GM18951 (cell line): ENCODE results near the gene PDE7B.

Experiments
- POLR2A ChIP-seq: IDR thresholded peaks from 4 replicates; pipeline ENCODE4 v1.6.1; 2011; ENCODE audit warnings: mild to moderate bottlenecking; ENCODE audit not compliant: insufficient read length, insufficient read depth; ENCODE audit errors: extremely low read depth
- in situ Hi-C: fragments of 300-500 bp; cut with MboI; formaldehyde crosslinking; loops from one replicate; pipeline ENCODE4 v1.12.0; 2022; ENCODE audit warnings: low sequenced_read_pairs, mixed read lengths, inconsistent platforms; ENCODE audit not compliant: unreplicated experiment

PDE7B gene

GRCh38 chr6:135972150-135972549 is 120.6 kb downstream of the PDE7B start:
- TF ChIP-seq POLR2A = no peak
- in situ Hi-C loops = no loop called here

GRCh38 chr6:135972586-135972985 is 121.1 kb downstream of the PDE7B start:
- in situ Hi-C loops = no loop called here
- no peak for TF ChIP-seq POLR2A

- in situ Hi-C loops = no loop called here
- TF ChIP-seq POLR2A = no peak
Observed at GRCh38 chr6:135974426-135974825, 122.9 kb downstream of the PDE7B start.

- TF ChIP-seq POLR2A = no peak
- in situ Hi-C loops = no loop called here
Observed at GRCh38 chr6:135976585-135976984, 125.1 kb downstream of the PDE7B start.

- TF ChIP-seq POLR2A = no peak
- in situ Hi-C loops = no loop called here
Observed at GRCh38 chr6:135983093-135983492, 131.6 kb downstream of the PDE7B start.

- in situ Hi-C loops = no loop called here
- TF ChIP-seq POLR2A = no peak
Observed at GRCh38 chr6:135983718-135984343, 132.3 kb downstream of the PDE7B start.

GRCh38 chr6:135985471-135985870 is 134.0 kb downstream of the PDE7B start:
- in situ Hi-C loops = no loop called here
- TF ChIP-seq POLR2A = no peak

- TF ChIP-seq POLR2A = no peak
- in situ Hi-C loops = no loop called here
Observed at GRCh38 chr6:135987226-135987625, 135.7 kb downstream of the PDE7B start.

- in situ Hi-C loops = no loop called here
- TF ChIP-seq POLR2A = no peak
Observed at GRCh38 chr6:135990439-135990838, 138.9 kb downstream of the PDE7B start.

GRCh38 chr6:135990855-135991464 is 139.5 kb downstream of the PDE7B start:
- in situ Hi-C loops = no loop called here
- TF ChIP-seq POLR2A = no peak

GRCh38 chr6:135992739-135993138 is 141.2 kb downstream of the PDE7B start:
- in situ Hi-C loops = no loop called here
- no peak for TF ChIP-seq POLR2A

- in situ Hi-C loops = no loop called here
Observed at GRCh38 chr6:135993361-135993760, 141.9 kb downstream of the PDE7B start.

GRCh38 chr6:135994857-135995544 is 143.5 kb downstream of the PDE7B start:
- no peak for TF ChIP-seq POLR2A
- in situ Hi-C loops = no loop called here

More at GRCh38 chr6:135993361-135993760, 141.9 kb downstream of the PDE7B start:
- no peak for TF ChIP-seq POLR2A

GRCh38 chr6:135995545-135995898 is 144.0 kb downstream of the PDE7B start:
- TF ChIP-seq POLR2A = no peak
- in situ Hi-C loops = no loop called here
